OCI-LY7 (cell line): Measurements from ENCODE around the gene TMEM253. TPM values are rescaled to one million over a fixed set of nuclear protein-coding genes. Genes with fewer than 3 reads are reported as not detected.

Source experiments
- BruUV-seq: library from RNA; stranded (reverse); fragments of 400-500 nt; replicated peaks from 2 replicates; lab custom pipeline; 2021; lab: Mats Ljungman, UMichigan
- CTCF ChIA-PET: fragments of 300-600 bp; sonication (Branson Sonifier 250); formaldehyde crosslinking; loops from one replicate; lab custom pipeline; 2022; ENCODE audit warnings: antibody characterized with exemption; ENCODE audit not compliant: unreplicated experiment; lab: Charles Lee
- POLR2A ChIA-PET: fragments of 300-600 bp; sonication (Branson Sonifier 250); formaldehyde crosslinking; loops from one replicate; lab custom pipeline; 2022; ENCODE audit warnings: antibody characterized with exemption; lab: Charles Lee
- DNase-seq: peaks from one replicate; pipeline ENCODE4 v3.0.0-alpha.2; 2015; ENCODE audit warnings: low spot score
- H2AFZ ChIP-seq: fragments of 200-600 bp; sonication (generic), shearing (Covaris generic); 2 replicates; pipeline ENCODE4 v1.6.1; 2014; ENCODE audit warnings: mild to moderate bottlenecking, antibody characterized with exemption, low read length, moderate library complexity
- H3K27ac ChIP-seq: fragments of 200-600 bp; sonication (generic); 2 replicates; pipeline ENCODE4 v1.5.1; 2014; ENCODE audit warnings: mixed run types, low read depth, mild to moderate bottlenecking, moderate library complexity, low read length, inconsistent platforms; ENCODE audit not compliant: poor library complexity, severe bottlenecking
- H3K36me3 ChIP-seq: fragments of 200-600 bp; sonication (generic); 2 replicates; pipeline ENCODE4 v1.6.1; 2014; ENCODE audit warnings: mild to moderate bottlenecking, antibody characterized with exemption, low read length, moderate library complexity, mixed read lengths; ENCODE audit not compliant: insufficient read depth
- H3K4me1 ChIP-seq: fragments of 200-600 bp; sonication (generic); 2 replicates; pipeline ENCODE4 v1.5.1; 2014; ENCODE audit warnings: mild to moderate bottlenecking, low read length; ENCODE audit not compliant: insufficient read depth, poor library complexity, severe bottlenecking
- H3K4me2 ChIP-seq: fragments of 200-600 bp; sonication (generic); 2 replicates; pipeline ENCODE4 v1.6.1; 2014; ENCODE audit warnings: mild to moderate bottlenecking, low read length
- H3K4me3 ChIP-seq: fragments of 200-600 bp; sonication (generic); 2 replicates; pipeline ENCODE4 v1.5.1; 2014; ENCODE audit warnings: mild to moderate bottlenecking, low read depth, low read length; ENCODE audit not compliant: poor library complexity, severe bottlenecking
- H3K79me2 ChIP-seq: fragments of 200-600 bp; sonication (generic); 2 replicates; pipeline ENCODE4 v1.6.1; 2016; ENCODE audit warnings: low read depth, mild to moderate bottlenecking, low read length, moderate library complexity, mixed read lengths; ENCODE audit not compliant: insufficient read depth
- H3K9me2 ChIP-seq: fragments of 200-600 bp; sonication (generic); 2 replicates; pipeline ENCODE4 v1.6.1; 2016; ENCODE audit warnings: mild to moderate bottlenecking, low read length, mixed read lengths; ENCODE audit not compliant: insufficient read depth
- H3K9me3 ChIP-seq: fragments of 200-600 bp; sonication (generic); 2 replicates; pipeline ENCODE4 v1.6.1; 2014; ENCODE audit warnings: mild to moderate bottlenecking, mixed run types, low read length, mixed read lengths
- H4K20me1 ChIP-seq: fragments of 200-600 bp; sonication (generic); 2 replicates; pipeline ENCODE4 v1.6.1; 2014; ENCODE audit warnings: mild to moderate bottlenecking, antibody characterized with exemption, low read length, moderate library complexity, mixed read lengths; ENCODE audit not compliant: insufficient read depth
- EZH2phosphoT487 ChIP-seq: fragments of 200-600 bp; sonication (generic); IDR thresholded peaks from 2 replicates; pipeline ENCODE4 v1.6.1; 2018; ENCODE audit warnings: low read depth, borderline replicate concordance, mild to moderate bottlenecking, mixed run types, antibody characterized with exemption, low read length, moderate library complexity, mixed read lengths
- intact Hi-C: fragments of 100-400 bp; cut with micrococcal nuclease; formaldehyde crosslinking; loops from one replicate; pipeline ENCODE4 v1.10.0; 2022; ENCODE audit not compliant: unreplicated experiment
- total RNA-seq, 2 experiments: library from RNA; depleted of rRNA in 1 of 2; stranded (reverse); fragments of >200 nt in 1 of 2; shearing (Covaris generic) in 1 of 2; gene quantifications; 2 replicates each; pipeline ENCODE4 v1.2.3, GENCODE V29; 2014 to 2022
- TF ChIP-seq, protein P1 (sequence below): fragments of 200-600 bp; sonication (generic); conservative IDR thresholded peaks from 2 replicates; pipeline ENCODE4 v1.5.1; 2014; ENCODE audit warnings: mild to moderate bottlenecking, antibody characterized with exemption, low read length, moderate library complexity, mixed read lengths

Gene TMEM253
- total RNA-seq, 2 experiments from 2014 or later, result 0.88 TPM; not detected in 1

DNA sequence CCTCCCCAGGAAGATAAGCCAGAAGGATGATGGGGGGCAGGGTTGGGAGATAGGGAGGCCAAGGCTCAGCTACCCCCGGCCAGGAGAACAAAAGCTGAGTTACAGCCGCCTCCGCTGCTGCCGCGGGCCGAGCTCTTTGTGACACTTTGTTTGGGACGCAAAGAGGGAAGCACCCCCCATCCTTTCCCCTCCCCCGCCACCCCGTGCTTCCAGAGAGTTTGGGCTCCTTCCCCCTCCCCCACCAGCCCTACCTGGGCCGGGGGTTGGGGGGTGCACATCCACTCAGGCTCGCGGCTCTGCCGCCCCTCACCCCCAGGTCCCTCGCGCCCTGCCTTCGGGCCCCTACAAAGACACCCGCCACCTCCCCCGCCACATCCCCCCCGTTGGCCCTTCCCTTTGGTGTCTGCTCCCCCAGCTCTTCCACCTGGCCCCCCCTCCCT lies 3.2 kb upstream of the TMEM253 start:
- peaks cover 38% of the 10 kb centered on the region for H3K4me1 ChIP-seq
- ChIA-PET CTCF (interaction anchor here (0.6 to 1.5 kb wide), 3 partner anchors 30 to 127 kb away, joined by 3 to 4 read pairs (median 3); no protein-coding TSS in a partner anchor), POLR2A (interaction anchor here (0.7 kb wide), 1 partner anchor 27 kb away, joined by 4 read pairs; the partner anchor contains the start of gene ARHGEF40)
- H3K4me2 ChIP-seq, result peak overlapping the region; percentile 69
- peak overlapping the region; percentile 61 for H3K4me3 ChIP-seq
- H3K9me3 ChIP-seq, result no peaks in the 10 kb centered on the region
- peak overlapping the region; percentile 12 for H3K27ac ChIP-seq
- TF ChIP-seq EZH2phosphoT487, result no peak
- TF ChIP-seq, protein P1, sequence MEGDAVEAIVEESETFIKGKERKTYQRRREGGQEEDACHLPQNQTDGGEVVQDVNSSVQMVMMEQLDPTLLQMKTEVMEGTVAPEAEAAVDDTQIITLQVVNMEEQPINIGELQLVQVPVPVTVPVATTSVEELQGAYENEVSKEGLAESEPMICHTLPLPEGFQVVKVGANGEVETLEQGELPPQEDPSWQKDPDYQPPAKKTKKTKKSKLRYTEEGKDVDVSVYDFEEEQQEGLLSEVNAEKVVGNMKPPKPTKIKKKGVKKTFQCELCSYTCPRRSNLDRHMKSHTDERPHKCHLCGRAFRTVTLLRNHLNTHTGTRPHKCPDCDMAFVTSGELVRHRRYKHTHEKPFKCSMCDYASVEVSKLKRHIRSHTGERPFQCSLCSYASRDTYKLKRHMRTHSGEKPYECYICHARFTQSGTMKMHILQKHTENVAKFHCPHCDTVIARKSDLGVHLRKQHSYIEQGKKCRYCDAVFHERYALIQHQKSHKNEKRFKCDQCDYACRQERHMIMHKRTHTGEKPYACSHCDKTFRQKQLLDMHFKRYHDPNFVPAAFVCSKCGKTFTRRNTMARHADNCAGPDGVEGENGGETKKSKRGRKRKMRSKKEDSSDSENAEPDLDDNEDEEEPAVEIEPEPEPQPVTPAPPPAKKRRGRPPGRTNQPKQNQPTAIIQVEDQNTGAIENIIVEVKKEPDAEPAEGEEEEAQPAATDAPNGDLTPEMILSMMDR, result no peak
- intact Hi-C loops, result no loop called here
- no peaks in the 10 kb centered on the region; the same call in 1 of the 2 replicates for H4K20me1 ChIP-seq
- H3K79me2 ChIP-seq, result no peaks in the 10 kb centered on the region
- DNase-seq, result peak; percentile 37
- H3K36me3 ChIP-seq, result no peaks in the 10 kb centered on the region
- no TSS peak for BruUV-seq
- no peaks in the 10 kb centered on the region for H3K9me2 ChIP-seq
- H2AFZ ChIP-seq, result no peak overlapping the region; the same call in 1 of the 2 replicates

DNA sequence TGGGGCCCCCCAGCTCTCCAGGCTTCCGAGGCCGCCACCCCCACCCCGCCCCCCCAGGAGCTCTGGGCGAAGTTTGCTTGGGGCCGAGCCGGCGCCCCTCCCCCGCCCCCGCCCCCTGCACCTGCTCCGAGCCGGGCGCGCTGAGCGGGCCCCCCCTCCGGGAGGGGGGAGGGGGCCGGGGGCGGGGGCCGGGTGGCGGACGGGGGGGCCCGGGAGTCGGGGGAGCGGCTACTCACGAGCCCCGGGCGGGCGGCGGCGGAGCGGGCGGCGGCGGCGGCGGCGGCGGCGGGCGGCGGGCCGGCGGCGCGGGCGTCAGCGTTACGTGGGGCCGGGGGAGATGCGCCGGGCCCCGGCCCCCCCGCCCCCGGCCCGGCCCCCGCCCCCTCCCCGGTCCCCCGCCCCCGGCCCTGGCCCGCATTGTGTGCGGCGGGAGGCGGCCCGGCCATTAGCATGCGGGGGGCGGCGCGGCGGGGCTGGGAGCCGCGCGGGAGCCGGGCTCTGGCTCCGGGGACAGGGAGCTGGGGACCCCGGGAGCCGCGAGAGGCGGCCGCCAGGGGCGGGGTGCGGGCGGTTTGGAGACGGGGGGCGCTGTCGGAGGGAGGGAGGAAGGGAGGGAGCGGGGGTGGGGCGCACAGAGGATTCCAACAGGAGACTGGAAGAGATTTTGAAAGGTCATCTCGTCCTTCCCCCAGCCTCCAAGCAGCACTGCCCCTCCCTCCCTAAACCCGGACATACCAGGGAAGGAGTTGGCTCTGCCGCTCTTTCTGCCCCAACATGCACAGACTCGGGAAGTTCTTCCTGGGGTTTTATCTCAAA lies 2.6 kb upstream of the TMEM253 start, which contains the start of gene ZNF219:
Gene ZNF219 (minus strand): TSS at position 580 of the 816 bp plus-strand sequence. CDS start 5,064 bp downstream, outside the sequence.
- ChIA-PET CTCF (interaction anchor here (0.6 to 1.5 kb wide), 3 partner anchors 31 to 127 kb away, joined by 3 to 4 read pairs (median 3); no protein-coding TSS in a partner anchor), POLR2A (no interaction called here)
- Histone ChIP-seq H3K79me2 (no peaks in the 10 kb centered on the region), H3K9me3 (no peaks in the 10 kb centered on the region), H3K36me3 (no peaks in the 10 kb centered on the region), H2AFZ (peak within 1 kb of the TSS; percentile 92), H3K4me2 (peak within 1 kb of the TSS; percentile 99), H3K4me1 (peaks cover 41% of the 10 kb centered on the region), H3K9me2 (no peaks in the 10 kb centered on the region), H3K4me3 (peak within 1 kb of the TSS; percentile 92), H3K27ac (peak within 1 kb of the TSS; percentile 27), H4K20me1 (no peaks in the 10 kb centered on the region; the same call in 1 of the 2 replicates)
- no peak for TF ChIP-seq EZH2phosphoT487
- TF ChIP-seq, protein P1, result 0 out of 2 replicates have a peak, but pooled peaks have one; percentile 26
- DNase-seq, result peak; percentile 55
- BruUV-seq, result no TSS peak
- intact Hi-C loops, result no loop called here
